Left lung (tissue), 10 donors: Measurements from ENCODE around the gene AP2B1. TPM values are rescaled to one million over a fixed set of nuclear protein-coding genes. Genes with fewer than 3 reads are reported as not detected.
A peak's percentile ranks its signal among the peaks of the same experiment; 100 is the strongest.
"Not testable (repeated sequence)": the region's sequence is repeated elsewhere in the genome, so short reads cannot be mapped to it uniquely, and the experiment has no call there.

ENCODE experiments used
- ATAC-seq: fragments of 200-7000 bp; cut with Tn5 transposase; one replicate; pipeline ENCODE4 v1.9.1; 2020; ENCODE audit warnings: moderate library complexity
- DNase-seq, 4 donors: peaks; one replicate each; pipeline ENCODE4 v3.0.0-alpha.2; 2013 to 2020
- H3K27ac ChIP-seq, 2 donors: fragments of 200-600 bp; sonication (generic) in 1 of 2; one replicate each; pipeline versions ENCODE4 v1.5.0 to v1.8.0; 2020 to 2021
- H3K27me3 ChIP-seq, 2 donors: fragments of 200-600 bp; sonication (generic) in 1 of 2; one replicate each; pipeline versions ENCODE4 v1.5.0 to v1.8.0; 2020 to 2021
- H3K36me3 ChIP-seq, 2 donors: fragments of 200-600 bp; sonication (generic) in 1 of 2; one replicate each; pipeline versions ENCODE4 v1.5.0 to v1.8.0; 2020 to 2021
- H3K4me1 ChIP-seq, 2 donors: fragments of 200-600 bp; one replicate each; pipeline ENCODE4 v1.8.0; 2021
- H3K4me3 ChIP-seq, 2 donors: fragments of 200-600 bp; sonication (generic) in 1 of 2; one replicate each; pipeline versions ENCODE4 v1.5.0 to v1.8.0; 2020 to 2021; ENCODE audit warnings: mild to moderate bottlenecking in 1 of 2
- H3K9me3 ChIP-seq, 2 donors: fragments of 200-600 bp; sonication (generic) in 1 of 2; one replicate each; pipeline versions ENCODE4 v1.5.0 to v1.8.0; 2020 to 2021
- CTCF ChIP-seq, 2 donors: fragments of 200-600 bp; sonication (generic) in 1 of 2; IDR thresholded peaks; one replicate each; pipeline versions ENCODE4 v1.5.0 to v1.8.0; 2021; ENCODE audit warnings: antibody characterized with exemption in 2 of 2
- intact Hi-C, 2 donors: fragments of 100-400 bp; cut with DNase I; formaldehyde crosslinking; loops; one replicate each; pipeline versions ENCODE4 v1.11.2 to v1.14.2; 2022
- polyA plus RNA-seq, 6 donors: library from polyadenylated mRNA; unstranded; fragments of 120-200 nt; gene quantifications; one replicate each; pipeline ENCODE4 v1.2.1, GENCODE V29; 2013; ENCODE audit not compliant: insufficient read length in 6 of 6
- total RNA-seq, 2 donors: library from RNA; stranded (reverse); fragmentation: NEBNext Ultra II Directional; extraction: Animal tissue kit (Norgen Biotek cat#: 25700); gene quantifications; one replicate each; pipeline ENCODE4 v1.2.1, GENCODE V29; 2021
- donor health status: DM: no; HTN: yes; CAD: no.
- donor health status: DM: no; HTN: no; CAD: no.

The AP2B1 gene
- total and polyA plus RNA-seq, 8 donors, result 132 to 195 (median 154) TPM

GRCh38 chr17:35605678-35606077, 18.6 kb downstream of the AP2B1 start:
- intact Hi-C loops, result no loop called here
- Histone ChIP-seq H3K36me3 (peaks cover 0 to 98% of the 10 kb centered on the region in 2 donors), H3K27me3 (no peaks in the 10 kb centered on the region), H3K9me3 (no peaks in the 10 kb centered on the region), H3K4me3 (no peak overlapping the region), H3K4me1 (no peaks in the 10 kb centered on the region), H3K27ac (no peak overlapping the region)
- DNase-seq (no peak), ATAC-seq (no peak)
- TF ChIP-seq CTCF (IDR thresholded peaks at IDR 0.05), result no peak

- no peak for DNase-seq
- Histone ChIP-seq H3K4me3 (no peak overlapping the region), H3K36me3 (peaks cover 0 to 93% of the 10 kb centered on the region in 2 donors), H3K4me1 (no peaks in the 10 kb centered on the region), H3K27me3 (no peaks in the 10 kb centered on the region), H3K9me3 (no peaks in the 10 kb centered on the region), H3K27ac (no peak overlapping the region)
- no peak for ATAC-seq
- intact Hi-C loops, result no loop called here
- no peak for TF ChIP-seq CTCF (IDR thresholded peaks at IDR 0.05)
Measured at GRCh38 chr17:35607239-35607847, 20.2 kb downstream of the AP2B1 start.

- no peak for TF ChIP-seq CTCF (IDR thresholded peaks at IDR 0.05)
- no peak for ATAC-seq
- H3K27ac ChIP-seq, result no peak overlapping the region
Measured at GRCh38 chr17:35609831-35610230, 22.7 kb downstream of the AP2B1 start.

GRCh38 chr17:35610746-35611145, 23.6 kb downstream of the AP2B1 start:
- intact Hi-C loops, H3K27ac ChIP-seq, H3K4me3 ChIP-seq, DNase-seq, H3K27me3 ChIP-seq, H3K4me1 ChIP-seq, ATAC-seq, H3K9me3 ChIP-seq: not testable (repeated sequence)
- H3K36me3 ChIP-seq, result peaks cover 0 to 69% of the 10 kb centered on the region in 2 donors

More at GRCh38 chr17:35609831-35610230, 22.7 kb downstream of the AP2B1 start:
- H3K36me3 ChIP-seq, result peaks cover 0 to 76% of the 10 kb centered on the region in 2 donors
- intact Hi-C loops, result no loop called here
- H3K27me3 ChIP-seq, result no peaks in the 10 kb centered on the region
- H3K4me3 ChIP-seq, result no peak overlapping the region
- H3K9me3 ChIP-seq, result no peaks in the 10 kb centered on the region
- no peak for DNase-seq
- H3K4me1 ChIP-seq, result no peaks in the 10 kb centered on the region

- Histone ChIP-seq H3K36me3 (peaks cover 0 to 47% of the 10 kb centered on the region in 2 donors), H3K4me1 (peaks cover 0 to 6% of the 10 kb centered on the region in 2 donors), H3K9me3 (no peaks in the 10 kb centered on the region), H3K27ac (no peak overlapping the region), H3K27me3 (no peaks in the 10 kb centered on the region), H3K4me3 (no peak overlapping the region)
- TF ChIP-seq CTCF (IDR thresholded peaks at IDR 0.05), result peak; percentile 13 to 31
- intact Hi-C loops, result no loop called here
- peak in 1 of 4 donors; percentile 48 for DNase-seq
- peak; percentile 74 for ATAC-seq
Measured at GRCh38 chr17:35612924-35613521, 25.9 kb downstream of the AP2B1 start.
